ENCODE results near the gene PTGFR.

PTGFR gene, protein sequence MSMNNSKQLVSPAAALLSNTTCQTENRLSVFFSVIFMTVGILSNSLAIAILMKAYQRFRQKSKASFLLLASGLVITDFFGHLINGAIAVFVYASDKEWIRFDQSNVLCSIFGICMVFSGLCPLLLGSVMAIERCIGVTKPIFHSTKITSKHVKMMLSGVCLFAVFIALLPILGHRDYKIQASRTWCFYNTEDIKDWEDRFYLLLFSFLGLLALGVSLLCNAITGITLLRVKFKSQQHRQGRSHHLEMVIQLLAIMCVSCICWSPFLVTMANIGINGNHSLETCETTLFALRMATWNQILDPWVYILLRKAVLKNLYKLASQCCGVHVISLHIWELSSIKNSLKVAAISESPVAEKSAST

DNA sequence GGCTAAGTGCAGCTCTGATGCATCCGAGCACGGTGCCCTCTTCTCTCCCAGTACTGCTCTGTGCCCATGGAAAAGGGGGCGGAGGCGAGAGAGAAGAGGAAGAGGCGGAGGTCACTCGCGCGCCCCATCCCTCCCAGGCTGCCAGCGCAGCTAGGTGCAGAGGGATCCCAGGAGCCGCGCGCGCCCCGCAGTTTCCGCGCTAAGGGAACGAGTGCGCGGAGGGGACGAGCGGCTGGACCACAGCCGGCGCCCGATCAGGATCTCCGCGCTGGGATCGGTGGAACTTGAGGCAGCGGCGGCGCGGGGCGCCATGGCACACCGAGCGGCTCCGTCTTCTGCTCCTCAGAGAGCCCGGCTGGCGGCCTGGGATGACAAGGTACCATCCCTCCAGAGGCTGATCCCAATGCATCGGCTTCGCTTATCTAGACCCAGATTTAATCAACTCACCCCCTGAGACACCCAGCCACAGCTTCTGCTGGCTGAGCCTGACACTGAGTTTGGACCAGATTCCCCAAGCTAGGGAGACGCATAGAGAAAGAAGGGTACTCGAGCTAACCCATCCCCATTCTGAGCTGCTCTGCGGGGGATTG lies at the start of gene PTGFR:
PTGFR (plus strand) TSS at position 114 of the 590 bp plus-strand sequence. CDS start 1,770 bp downstream, outside the sequence.
- peak; percentile 69 for DNase-seq (ENCODE audit: low spot score)

DNA sequence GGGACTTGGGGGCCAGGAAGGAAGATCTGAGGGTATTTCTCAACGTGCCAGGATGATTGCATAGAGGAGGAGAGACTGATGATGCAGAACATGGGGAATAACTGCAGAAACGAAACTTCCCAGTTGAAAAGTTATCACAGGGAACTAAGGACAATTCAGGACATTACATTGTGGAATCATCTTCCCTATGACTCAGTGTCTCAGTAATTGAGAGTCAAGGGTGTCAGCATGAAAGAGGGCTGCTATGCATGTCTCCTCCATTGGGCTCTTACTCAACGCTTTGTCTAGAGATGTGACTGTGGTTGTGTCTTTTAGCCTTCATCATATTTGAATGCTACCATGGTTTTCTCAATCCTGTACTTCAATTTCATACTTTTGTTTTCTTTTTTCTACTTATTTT lies 48.9 kb upstream of the PTGFR start:
- DNase-seq (ENCODE audit: low spot score): no peak

DNA sequence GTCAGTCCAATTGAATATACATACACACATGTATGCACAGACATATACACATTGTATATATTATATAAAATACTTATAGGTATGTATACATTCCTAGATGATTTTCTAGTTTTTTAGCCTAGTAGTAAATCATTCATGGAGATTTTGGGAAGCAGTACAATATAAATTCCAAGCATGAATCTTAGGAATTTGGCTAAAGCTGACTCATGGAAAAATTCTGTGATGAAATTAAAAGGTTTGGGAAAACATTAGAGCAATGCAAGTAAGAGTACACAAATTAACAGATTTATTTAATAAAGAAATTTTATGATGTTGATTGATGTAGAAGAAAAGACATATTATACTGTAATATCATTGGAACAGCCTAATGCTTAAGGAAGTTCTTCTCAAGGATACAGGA lies 43.7 kb upstream of the PTGFR start:
- DNase-seq (ENCODE audit: low spot score): no peak

DNA sequence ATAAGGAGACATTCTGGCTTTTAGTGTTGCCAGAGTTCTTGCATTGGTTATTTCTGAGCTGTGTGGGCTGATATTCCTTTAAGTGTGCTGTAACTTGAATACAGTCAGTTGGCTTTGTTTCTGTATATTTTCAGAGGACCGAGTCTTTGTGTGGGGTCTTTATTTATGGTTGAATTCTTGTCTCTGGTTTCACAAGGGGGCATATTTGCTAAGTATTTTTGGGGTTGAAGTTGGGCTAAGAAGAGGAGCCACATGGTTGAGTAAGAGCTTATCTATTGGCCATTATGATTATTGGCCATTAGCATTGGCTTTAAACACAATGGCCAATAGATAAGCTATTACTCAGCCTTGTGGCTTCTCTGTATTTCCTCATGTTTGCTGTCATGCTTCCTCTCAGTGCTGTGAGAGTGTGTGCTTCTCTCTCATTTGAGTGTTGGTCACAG lies 26.3 kb upstream of the PTGFR start:
- DNase-seq (ENCODE audit: low spot score): no peak

DNA sequence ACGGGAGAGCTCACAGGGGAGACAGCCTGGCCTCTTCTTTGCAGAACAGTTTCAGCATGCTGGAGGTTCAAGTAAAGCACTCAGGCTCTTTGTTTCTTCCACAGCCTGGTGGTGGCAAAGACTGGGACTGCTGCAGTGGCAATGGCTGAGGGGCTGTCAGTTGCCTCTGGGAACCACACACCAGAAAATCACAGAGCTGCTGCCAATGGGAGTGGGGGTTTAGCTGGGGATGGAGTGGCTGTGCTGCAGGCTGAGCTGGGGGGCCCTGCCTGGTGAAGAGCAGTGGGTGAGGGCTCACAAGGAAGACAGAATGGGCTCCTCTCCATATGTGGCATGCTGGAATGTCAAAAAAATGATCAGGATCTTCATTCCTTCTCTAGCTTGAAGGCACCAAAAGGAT lies 25.6 kb upstream of the PTGFR start:
- DNase-seq (ENCODE audit: low spot score): no peak

DNA sequence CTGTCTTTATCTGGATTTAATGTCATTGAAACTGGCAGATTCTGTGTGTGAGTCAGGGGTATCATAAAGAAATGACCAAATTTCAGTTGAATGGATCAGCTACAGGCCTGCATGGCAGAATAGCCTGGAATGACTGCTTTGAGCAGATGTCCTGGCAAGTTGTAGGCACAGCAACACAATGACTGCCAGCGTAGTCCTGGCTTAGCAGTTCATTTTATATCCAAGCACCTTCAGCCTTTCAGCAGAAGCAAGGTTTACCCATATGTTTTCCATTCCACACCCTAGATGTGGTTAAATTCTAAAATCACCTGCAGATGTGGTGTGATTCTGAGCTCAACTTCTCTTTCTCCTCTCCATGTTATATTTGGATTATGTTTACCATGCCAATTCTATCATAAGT lies 22.3 kb upstream of the PTGFR start:
- no peak for DNase-seq (ENCODE audit: low spot score)

DNA sequence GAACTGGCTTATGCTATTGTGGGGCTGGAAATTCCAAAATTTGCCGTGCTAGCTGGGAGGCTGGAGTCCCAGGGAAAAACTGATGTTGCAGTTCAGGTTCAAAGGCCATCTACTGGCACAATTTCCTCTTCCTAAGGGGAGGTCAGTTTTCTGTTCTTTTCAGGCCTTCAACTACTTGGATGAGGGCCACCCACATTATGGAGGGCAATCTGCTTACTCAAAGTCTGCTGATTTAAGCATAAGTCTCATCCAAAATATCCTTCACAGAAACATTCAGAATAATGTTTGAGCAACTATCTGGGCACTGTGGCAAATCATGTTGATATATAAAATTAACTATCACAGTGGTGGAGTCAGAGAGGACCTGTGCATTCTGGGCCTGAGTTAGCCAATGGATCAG lies 21.2 kb upstream of the PTGFR start:
- no peak for DNase-seq (ENCODE audit: low spot score)

DNA sequence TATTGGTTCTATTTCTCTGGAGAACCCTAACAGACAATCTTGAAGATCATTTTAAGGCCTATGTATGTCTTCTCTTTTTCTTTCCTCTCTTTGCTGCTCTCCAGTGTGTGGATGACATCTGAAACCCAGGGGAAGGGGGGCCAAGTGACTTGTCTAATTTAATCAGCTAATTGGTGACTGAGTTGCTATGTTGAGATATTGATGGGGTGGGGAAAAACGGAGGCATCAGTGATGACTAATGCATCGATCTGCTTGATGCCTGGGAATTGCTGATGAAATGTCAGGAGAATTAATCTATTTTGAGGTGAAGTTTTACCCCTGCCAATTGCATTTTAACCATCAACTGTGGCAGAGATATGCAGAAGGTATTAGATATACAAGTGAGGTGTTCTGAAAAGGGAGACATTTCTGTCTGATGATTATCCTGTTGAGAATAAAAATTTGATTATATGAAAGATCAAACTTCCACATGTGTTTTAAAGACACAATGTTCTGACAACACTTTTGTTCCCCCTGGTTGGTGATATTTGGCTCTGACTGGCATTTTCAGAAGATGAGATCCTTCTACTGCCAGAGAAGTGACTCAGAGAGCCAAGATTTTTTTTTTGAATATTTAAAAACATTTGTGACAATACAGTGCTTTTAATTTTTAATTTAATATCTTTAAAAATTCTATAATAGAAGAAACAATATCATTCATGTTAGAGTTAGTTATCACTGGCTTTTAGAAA lies 18.7 kb upstream of the PTGFR start:
- DNase-seq (ENCODE audit: low spot score): no peak

DNA sequence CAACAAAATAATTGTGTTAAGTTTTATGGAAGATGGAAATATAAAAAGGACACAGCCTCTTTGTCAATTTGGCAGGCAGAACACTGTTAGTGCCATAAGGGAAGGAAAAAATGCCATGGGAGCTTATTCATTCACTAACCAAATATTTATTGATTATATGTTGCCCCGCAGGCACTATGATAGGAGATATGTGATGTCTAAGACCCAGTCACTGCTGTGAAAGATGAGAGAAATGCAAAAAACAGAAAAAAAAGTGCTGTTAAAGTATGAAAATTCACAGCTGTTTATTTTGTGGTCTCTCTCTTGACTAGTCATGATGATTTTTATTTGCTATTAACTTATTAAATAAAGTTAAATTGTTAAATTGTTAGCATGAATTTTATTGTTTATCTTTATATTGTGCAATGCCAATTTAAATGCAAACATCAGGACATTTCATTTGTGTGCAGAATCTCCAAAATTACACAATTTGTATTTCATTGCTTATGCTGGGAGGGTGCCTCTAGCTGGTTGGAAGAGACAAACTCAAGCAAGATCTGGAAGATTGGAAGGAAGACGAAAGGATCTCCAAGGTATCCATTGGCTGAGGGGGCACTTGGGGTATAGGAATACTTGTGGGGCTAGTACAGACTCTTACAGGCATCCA lies 17.8 kb upstream of the PTGFR start:
- DNase-seq (ENCODE audit: low spot score): no peak

DNA sequence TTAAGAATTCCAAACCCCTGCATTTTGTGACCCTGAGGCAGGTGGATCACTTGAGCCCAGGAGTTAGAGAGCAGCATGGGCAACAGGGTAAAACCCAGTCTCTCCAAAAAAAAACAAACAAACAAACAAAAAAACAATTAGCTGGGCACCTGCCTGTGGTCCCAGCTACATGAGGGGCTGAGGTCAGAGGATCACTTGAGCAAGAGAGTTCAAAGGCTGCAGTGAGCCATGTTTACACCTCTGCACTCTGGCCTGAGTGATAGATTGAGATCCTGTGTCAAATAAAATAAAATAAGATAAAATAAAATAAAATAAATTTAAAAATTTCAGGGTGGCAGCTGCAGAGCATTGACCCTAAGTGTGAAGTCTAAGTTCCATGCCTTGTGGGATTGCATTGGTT lies 16.7 kb upstream of the PTGFR start:
- no peak for DNase-seq (ENCODE audit: low spot score)

DNA sequence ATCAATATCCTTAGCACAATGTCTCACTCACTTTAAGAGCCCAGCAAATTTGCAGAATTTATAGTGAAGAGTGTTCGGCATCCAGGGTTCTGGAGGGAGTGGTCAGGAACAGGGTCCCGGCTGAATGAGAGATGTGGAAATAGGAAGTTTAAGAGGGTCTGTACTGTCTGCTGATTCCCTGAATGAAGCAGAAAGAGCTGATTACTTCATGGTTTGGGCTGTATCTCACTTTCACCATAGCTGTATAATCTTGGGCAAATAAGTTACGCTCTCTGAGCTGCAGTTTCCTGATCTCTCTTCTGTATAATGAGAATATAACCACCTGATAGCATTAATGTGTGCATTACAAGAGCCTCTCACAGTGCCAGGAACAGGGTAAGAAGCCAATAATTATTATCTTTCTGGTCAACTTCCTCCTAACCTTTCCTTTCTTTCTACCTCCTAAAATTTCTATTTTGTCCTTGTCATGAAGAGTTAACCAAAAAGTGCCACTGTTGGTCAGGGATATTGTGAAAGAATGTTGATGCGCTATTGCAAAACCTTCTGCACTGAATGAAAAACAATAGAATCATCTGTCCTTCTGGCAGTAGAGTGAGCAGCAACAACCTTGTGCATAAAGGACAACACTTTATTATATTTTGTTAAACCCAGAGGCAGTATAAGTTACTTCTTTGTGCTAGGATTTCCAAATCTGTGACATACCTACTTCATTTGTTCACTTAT lies 14.7 kb upstream of the PTGFR start:
- no peak for DNase-seq (ENCODE audit: low spot score)

DNA sequence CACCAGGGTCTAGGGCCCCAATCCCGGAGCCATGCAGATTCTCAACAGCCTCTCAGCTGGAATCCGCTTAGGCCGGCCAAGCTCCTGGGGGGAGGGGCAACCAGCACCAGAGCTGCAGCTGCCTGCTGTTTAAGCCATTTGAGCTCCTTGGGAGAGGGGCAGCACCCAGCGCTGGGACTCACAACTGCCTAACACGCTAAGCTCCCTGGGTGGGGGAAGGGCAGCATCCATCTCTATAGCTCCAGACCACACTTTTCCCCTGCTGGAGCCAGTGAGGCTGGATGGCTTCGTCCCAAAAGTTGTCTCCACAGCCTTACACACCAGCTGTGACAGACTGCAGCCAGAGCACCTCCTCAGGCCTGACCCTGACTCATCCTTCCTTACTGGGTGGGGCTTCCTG lies 6.9 kb upstream of the PTGFR start:
- DNase-seq (ENCODE audit: low spot score): no peak

DNA sequence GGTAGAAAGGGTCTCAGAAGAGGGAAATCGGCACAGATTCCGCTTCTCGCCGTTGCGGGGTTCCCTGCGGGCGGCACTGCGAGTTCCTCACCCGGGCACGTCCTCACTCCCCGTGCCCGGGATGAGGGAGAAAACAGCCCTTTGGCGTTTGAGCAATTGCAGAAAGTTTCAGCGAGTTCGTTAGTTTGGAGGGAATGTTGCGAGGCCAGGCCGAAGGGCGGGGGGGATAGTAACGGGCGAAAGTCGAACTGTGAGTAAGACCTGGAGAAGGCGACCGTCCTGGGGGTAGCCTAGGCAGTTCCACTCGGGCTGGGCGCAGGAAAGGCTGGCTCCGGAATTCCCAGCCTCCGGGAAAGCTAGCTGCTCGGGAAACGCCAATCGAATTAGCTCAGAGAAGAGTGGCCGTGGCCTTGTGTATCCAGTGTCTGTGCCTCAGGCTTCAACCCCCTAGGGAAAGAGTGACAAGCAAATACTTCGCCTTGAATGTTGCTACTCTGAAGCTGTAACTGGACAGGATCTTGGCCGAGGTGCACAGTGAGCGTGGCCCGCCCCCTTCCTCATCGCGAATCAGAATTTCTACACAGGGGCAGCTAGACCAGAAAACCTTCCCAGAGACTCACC lies 787 bp downstream of the PTGFR start:
- DNase-seq (ENCODE audit: low spot score): peak; percentile 74

DNA sequence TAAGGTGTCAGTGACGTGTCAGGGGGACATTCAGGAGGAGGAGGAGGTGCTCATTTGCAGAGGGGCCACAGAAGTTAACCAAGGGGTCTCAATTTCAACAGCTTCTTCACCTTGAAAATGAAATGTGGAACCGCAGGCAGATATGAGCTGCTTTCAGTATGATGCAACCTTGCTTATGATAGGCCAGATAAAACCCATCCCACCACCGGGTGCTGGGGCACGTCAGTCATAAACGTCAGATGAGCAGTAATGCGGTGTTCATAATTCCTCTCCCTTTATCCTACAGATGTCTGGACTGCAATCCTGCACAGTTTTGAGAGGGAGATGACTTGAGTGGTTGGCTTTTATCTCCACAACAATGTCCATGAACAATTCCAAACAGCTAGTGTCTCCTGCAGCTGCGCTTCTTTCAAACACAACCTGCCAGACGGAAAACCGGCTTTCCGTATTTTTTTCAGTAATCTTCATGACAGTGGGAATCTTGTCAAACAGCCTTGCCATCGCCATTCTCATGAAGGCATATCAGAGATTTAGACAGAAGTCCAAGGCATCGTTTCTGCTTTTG lies 1.7 kb downstream of the PTGFR start:
- DNase-seq (ENCODE audit: low spot score): no peak

DNA sequence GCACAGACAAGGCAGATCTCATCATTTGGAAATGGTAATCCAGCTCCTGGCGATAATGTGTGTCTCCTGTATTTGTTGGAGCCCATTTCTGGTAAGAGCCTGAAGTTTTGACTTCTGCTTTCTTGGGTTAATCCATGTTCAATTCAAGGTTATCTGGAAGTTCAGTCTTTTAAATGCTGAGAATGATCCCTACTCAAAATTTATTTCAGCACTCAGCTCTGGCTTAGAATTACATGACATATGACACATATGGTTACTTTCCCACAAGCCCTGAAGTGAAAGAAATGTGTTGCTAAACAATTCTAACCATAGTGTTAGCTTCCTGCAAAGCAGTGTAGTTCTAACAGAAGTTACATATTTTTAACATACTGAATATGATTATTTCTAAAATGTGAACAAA lies 2.7 kb downstream of the PTGFR start:
- DNase-seq (ENCODE audit: low spot score): no peak

DNA sequence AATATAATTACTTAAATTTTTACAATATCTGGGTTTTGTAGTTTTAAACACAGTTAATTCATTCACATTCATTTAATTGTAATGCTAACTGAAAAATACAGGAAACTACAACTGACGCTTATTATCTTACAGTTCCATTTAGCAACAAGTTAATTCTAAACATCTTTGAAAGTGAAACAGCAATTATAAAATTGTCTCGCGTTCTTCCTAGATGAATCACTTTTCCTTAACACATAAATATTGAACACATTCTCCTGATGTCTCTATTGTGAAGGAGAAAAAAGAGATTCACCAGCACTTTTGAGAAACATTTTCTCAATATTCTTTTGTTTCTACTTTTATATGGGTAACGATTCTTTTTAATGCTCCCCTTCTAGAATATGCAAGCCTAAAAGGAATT lies 6.4 kb downstream of the PTGFR start:
- no peak for DNase-seq (ENCODE audit: low spot score)

DNA sequence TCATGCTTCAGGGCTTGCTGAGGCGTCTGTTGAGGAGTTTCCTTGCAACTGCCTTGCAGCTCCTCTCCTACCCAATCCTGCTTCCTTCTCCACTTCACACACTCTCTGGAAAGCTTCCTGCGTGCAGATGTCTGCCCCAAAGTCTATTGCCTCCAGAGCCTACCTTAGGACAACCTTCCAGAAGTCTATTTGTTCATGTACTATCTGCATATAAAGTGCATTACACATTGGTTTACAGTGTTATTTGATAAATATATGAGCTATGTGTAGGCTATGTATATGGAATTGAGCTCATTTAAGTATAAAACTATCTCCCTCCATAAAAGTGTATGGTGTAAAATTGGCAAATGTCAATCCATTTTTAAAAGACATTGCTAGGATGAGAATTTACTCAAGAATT lies 9.8 kb downstream of the PTGFR start:
- no peak for DNase-seq (ENCODE audit: low spot score)

DNA sequence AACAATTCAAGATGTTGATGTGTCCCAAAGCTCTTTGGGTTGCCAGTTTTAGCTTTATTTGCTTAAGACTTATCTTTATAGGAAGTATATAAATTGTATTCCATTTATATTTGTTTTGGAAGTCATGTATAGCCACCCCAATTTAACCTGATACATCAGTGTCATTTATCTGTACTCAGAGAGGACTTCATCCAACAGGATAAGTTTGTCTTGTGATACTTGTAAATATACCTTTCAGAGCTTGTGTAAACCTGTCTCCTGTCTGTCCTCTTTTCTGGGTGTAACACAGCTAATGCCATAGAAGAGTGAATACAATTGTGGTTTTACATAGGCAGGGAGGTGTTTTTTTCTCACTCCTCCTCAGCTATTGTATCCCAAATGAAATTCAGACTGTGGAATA lies 10.4 kb downstream of the PTGFR start:
- DNase-seq (ENCODE audit: low spot score): no peak

DNA sequence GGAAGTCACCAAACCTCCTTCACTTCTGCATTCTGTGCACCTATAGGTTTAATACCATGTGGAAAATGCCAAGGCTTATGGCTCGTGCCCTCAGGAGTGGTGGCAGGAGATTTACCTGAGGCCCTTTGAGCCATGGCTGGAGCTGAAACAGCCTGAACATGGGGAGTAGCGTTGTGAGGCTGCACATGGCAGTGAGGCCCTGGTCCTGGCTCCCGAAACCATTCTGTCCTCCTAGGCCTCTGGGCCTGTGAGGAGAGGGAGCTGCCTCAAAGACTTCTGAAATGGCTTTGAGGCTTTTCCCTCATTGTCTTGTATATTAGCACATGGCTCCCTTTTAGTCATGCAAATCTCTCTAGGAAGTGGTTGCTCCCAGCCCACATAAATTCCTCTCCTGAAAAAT lies 20.6 kb downstream of the PTGFR start:
- DNase-seq (ENCODE audit: low spot score): no peak

DNA sequence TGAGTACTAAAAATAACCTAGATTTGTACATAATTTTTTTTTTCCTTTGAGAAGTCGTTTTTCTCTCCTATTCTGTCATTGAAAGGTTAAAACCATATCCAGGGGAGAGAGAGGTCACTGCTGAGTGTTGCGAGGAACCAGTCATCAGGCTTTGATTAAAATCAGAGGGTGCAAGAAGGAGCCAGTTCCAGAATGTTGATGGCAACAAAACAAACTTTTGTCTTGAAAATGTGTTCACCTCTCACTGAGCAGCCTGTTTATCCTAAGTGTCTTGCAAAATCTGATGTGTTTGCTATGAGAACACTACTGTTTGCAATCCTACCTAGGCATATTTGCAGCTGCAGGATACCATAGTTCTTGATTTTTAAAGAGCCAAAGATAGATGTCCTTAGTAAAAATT lies 25.9 kb downstream of the PTGFR start:
- DNase-seq (ENCODE audit: low spot score): no peak

DNA sequence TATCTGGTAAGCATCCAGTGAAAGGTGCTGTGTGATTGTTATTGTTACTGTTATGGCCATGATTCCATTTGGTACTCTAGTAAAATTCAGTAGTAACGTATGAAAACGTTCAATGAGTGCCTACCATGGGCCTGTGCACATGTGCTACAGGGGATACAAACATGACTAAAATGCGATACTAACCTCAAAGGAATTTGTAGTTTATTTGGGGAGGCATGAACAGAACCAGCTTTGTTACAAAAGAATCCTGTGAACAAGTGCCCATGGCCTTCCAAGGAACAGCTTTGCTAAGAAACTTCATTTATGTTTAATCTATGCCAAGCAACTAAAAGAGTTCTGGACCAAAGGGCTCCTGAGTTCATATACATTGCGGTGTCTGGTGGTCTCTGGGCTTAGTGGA lies 28.7 kb downstream of the PTGFR start:
- no peak for DNase-seq (ENCODE audit: low spot score)

Data from left forelimb (tissue), 1 donor.